Activated CD8-positive, alpha-beta memory T cell treated with anti-CD3 and anti-CD28 coated beads, Interleukin-2, amount 10 ng/mL, durations not matched to agents 7 days and 5 days (primary cell): ENCODE results near the gene GSTM5. TPM values are rescaled to one million over a fixed set of nuclear protein-coding genes. Genes with fewer than 3 reads are reported as not detected.
"Not testable (repeated sequence)": the region's sequence is repeated elsewhere in the genome, so short reads cannot be mapped to it uniquely, and the experiment has no call there.

Experiments
- ATAC-seq: fragments of 150-1000 bp; cut with Tn5 transposase; one replicate; pipeline ENCODE4 v1.10.0; 2021; ENCODE audit warnings: moderate library complexity
- CTCF ChIA-PET: fragments of 350-600 bp; sonication (Branson Sonifier 250); formaldehyde crosslinking; loops from one replicate; lab custom pipeline; 2021; ENCODE audit warnings: antibody characterized with exemption; lab: Charles Lee
- DNase-seq: peaks from one replicate; pipeline ENCODE4 v3.0.0-alpha.2; 2020
- H3K27ac Mint-ChIP-seq: one replicate; pipeline ENCODE4 v1.8.0; 2021; ENCODE audit warnings: mild to moderate bottlenecking, mixed read lengths
- H3K27me3 Mint-ChIP-seq: one replicate; pipeline ENCODE4 v1.8.0; 2021; ENCODE audit warnings: mixed read lengths
- H3K36me3 Mint-ChIP-seq: one replicate; pipeline ENCODE4 v1.8.0; 2021; ENCODE audit warnings: mild to moderate bottlenecking, mixed read lengths
- H3K4me1 Mint-ChIP-seq: one replicate; pipeline ENCODE4 v1.8.0; 2021; ENCODE audit warnings: mixed read lengths
- H3K4me3 Mint-ChIP-seq: one replicate; pipeline ENCODE4 v1.8.0; 2021; ENCODE audit warnings: mild to moderate bottlenecking, moderate library complexity, mixed read lengths
- H3K9me3 Mint-ChIP-seq: one replicate; pipeline ENCODE4 v1.8.0; 2022; ENCODE audit warnings: low read depth, mixed read lengths
- total RNA-seq, 2 experiments: library from RNA; stranded (reverse); gene quantifications; one replicate each; pipeline ENCODE4 v1.2.3, GENCODE V29; 2021

GSTM5 gene
- total RNA-seq, 2 experiments from 2014 or later, result not detected

- H3K4me3 Mint-ChIP-seq, result no peak overlapping the region
- no peaks in the 10 kb centered on the region for H3K9me3 Mint-ChIP-seq
- H3K36me3 Mint-ChIP-seq, result no peaks in the 10 kb centered on the region
- peaks cover 23% of the 10 kb centered on the region for H3K27me3 Mint-ChIP-seq
- H3K4me1 Mint-ChIP-seq, result no peaks in the 10 kb centered on the region
- no peak for DNase-seq
- no peak overlapping the region for H3K27ac Mint-ChIP-seq
- CTCF ChIA-PET, result interaction anchor here (1.4 to 2.1 kb wide), 3 partner anchors 111 to 233 kb away, joined by 3 to 6 read pairs (median 5); partner anchors contain the start of gene AHCYL1
- no peak for ATAC-seq
Measured at GRCh38 chr1:109750920-109751319, 38.9 kb downstream of the GSTM5 start.

- no peaks in the 10 kb centered on the region for H3K4me1 Mint-ChIP-seq
- H3K9me3 Mint-ChIP-seq, result no peaks in the 10 kb centered on the region
- no peak for DNase-seq
- H3K4me3 Mint-ChIP-seq, result no peak overlapping the region
- no peak overlapping the region for H3K27ac Mint-ChIP-seq
- H3K27me3 Mint-ChIP-seq, result peaks cover 20% of the 10 kb centered on the region
- ATAC-seq, result no peak
- no peaks in the 10 kb centered on the region for H3K36me3 Mint-ChIP-seq
- CTCF ChIA-PET, result interaction anchor here (1.4 to 2.1 kb wide), 3 partner anchors 112 to 233 kb away, joined by 3 to 6 read pairs (median 5); partner anchors contain the start of gene AHCYL1
Measured at GRCh38 chr1:109751531-109752260, 39.6 kb downstream of the GSTM5 start.

GRCh38 chr1:109754738-109755137, 42.7 kb downstream of the GSTM5 start:
- no peaks in the 10 kb centered on the region for H3K4me1 Mint-ChIP-seq
- no peaks in the 10 kb centered on the region for H3K27me3 Mint-ChIP-seq

GRCh38 chr1:109756325-109756724, 44.3 kb downstream of the GSTM5 start:
- CTCF ChIA-PET, result interaction anchor here (1.1 kb wide), 1 partner anchor 20 kb away, joined by 5 read pairs; no protein-coding TSS in a partner anchor
- H3K4me3 Mint-ChIP-seq, H3K36me3 Mint-ChIP-seq, ATAC-seq, H3K4me1 Mint-ChIP-seq, H3K9me3 Mint-ChIP-seq, DNase-seq, H3K27me3 Mint-ChIP-seq, H3K27ac Mint-ChIP-seq: not testable (repeated sequence)

More at GRCh38 chr1:109754738-109755137, 42.7 kb downstream of the GSTM5 start:
- CTCF ChIA-PET, result interaction anchor here (1.1 to 1.4 kb wide), 3 partner anchors 36 to 222 kb away, joined by 3 to 4 read pairs (median 3); no protein-coding TSS in a partner anchor
- H3K4me3 Mint-ChIP-seq, result no peak overlapping the region
- no peaks in the 10 kb centered on the region for H3K9me3 Mint-ChIP-seq
- no peak for ATAC-seq
- no peak overlapping the region for H3K27ac Mint-ChIP-seq
- H3K36me3 Mint-ChIP-seq, result no peaks in the 10 kb centered on the region
- no peak for DNase-seq

- no peak for ATAC-seq
- H3K27me3 Mint-ChIP-seq, result no peaks in the 10 kb centered on the region
- CTCF ChIA-PET, result interaction anchor here (0.7 kb wide), 1 partner anchor 117 kb away, joined by 4 read pairs; no protein-coding TSS in a partner anchor
Measured at GRCh38 chr1:109756848-109757521, 44.9 kb downstream of the GSTM5 start.

GRCh38 chr1:109757936-109758786, 46.1 kb downstream of the GSTM5 start:
- Mint-ChIP-seq H3K4me1 (no peaks in the 10 kb centered on the region), H3K36me3 (no peaks in the 10 kb centered on the region), H3K27me3 (no peaks in the 10 kb centered on the region), H3K9me3 (no peaks in the 10 kb centered on the region), H3K27ac (no peak overlapping the region), H3K4me3 (no peak overlapping the region)
- CTCF ChIA-PET, result no interaction called here
- no peak for DNase-seq
- no peak for ATAC-seq

More at GRCh38 chr1:109756848-109757521, 44.9 kb downstream of the GSTM5 start:
- no peak overlapping the region for H3K27ac Mint-ChIP-seq
- no peaks in the 10 kb centered on the region for H3K4me1 Mint-ChIP-seq
- H3K36me3 Mint-ChIP-seq, result no peaks in the 10 kb centered on the region
- no peak overlapping the region for H3K4me3 Mint-ChIP-seq
- DNase-seq, result no peak
- H3K9me3 Mint-ChIP-seq, result no peaks in the 10 kb centered on the region

GRCh38 chr1:109759513-109760334, 47.7 kb downstream of the GSTM5 start:
- Mint-ChIP-seq H3K9me3 (no peaks in the 10 kb centered on the region), H3K4me1 (no peaks in the 10 kb centered on the region), H3K4me3 (no peak overlapping the region), H3K27me3 (no peaks in the 10 kb centered on the region), H3K36me3 (no peaks in the 10 kb centered on the region), H3K27ac (no peak overlapping the region)
- no peak for DNase-seq
- CTCF ChIA-PET, result interaction anchor here (0.7 to 1.7 kb wide), 5 partner anchors 14 to 694 kb away, joined by 3 to 6 read pairs (median 4); partner anchors contain the start of gene AHCYL1
- no peak for ATAC-seq

GRCh38 chr1:109760581-109761226, 48.7 kb downstream of the GSTM5 start:
- no peak for DNase-seq
- ATAC-seq, result no peak
- H3K36me3 Mint-ChIP-seq, result no peaks in the 10 kb centered on the region
- CTCF ChIA-PET, result interaction anchor here (1.2 to 1.7 kb wide), 2 partner anchors 13 to 16 kb away, joined by 4 to 5 read pairs; no protein-coding TSS in a partner anchor
- H3K27me3 Mint-ChIP-seq, result no peaks in the 10 kb centered on the region
- no peaks in the 10 kb centered on the region for H3K9me3 Mint-ChIP-seq
- no peak overlapping the region for H3K27ac Mint-ChIP-seq
- H3K4me3 Mint-ChIP-seq, result no peak overlapping the region
- no peaks in the 10 kb centered on the region for H3K4me1 Mint-ChIP-seq

GRCh38 chr1:109761227-109762038, 49.4 kb downstream of the GSTM5 start:
- H3K27ac Mint-ChIP-seq, result no peak overlapping the region
- ATAC-seq (no peak), DNase-seq (no peak)
- no peak overlapping the region for H3K4me3 Mint-ChIP-seq
- no peaks in the 10 kb centered on the region for H3K4me1 Mint-ChIP-seq
- CTCF ChIA-PET, result interaction anchor here (1.3 kb wide), 1 partner anchor 223 kb away, joined by 4 read pairs; the partner anchor contains the start of gene AHCYL1
- H3K36me3 Mint-ChIP-seq, result no peaks in the 10 kb centered on the region
- H3K27me3 Mint-ChIP-seq, result no peaks in the 10 kb centered on the region
- H3K9me3 Mint-ChIP-seq, result no peaks in the 10 kb centered on the region

GRCh38 chr1:109762039-109762585, 50.1 kb downstream of the GSTM5 start:
- CTCF ChIA-PET, result interaction anchor here (1.3 kb wide), 1 partner anchor 222 kb away, joined by 4 read pairs; the partner anchor contains the start of gene AHCYL1
- Mint-ChIP-seq H3K27me3 (no peaks in the 10 kb centered on the region), H3K4me1 (no peaks in the 10 kb centered on the region), H3K36me3 (no peaks in the 10 kb centered on the region), H3K27ac (no peak overlapping the region), H3K9me3 (no peaks in the 10 kb centered on the region), H3K4me3 (no peak overlapping the region)
- ATAC-seq, result no peak
- no peak for DNase-seq
